ENCODE results near the gene GLMN.
A peak's percentile ranks its signal among the peaks of the same experiment; 100 is the strongest.
"Not testable (repeated sequence)": the region's sequence is repeated elsewhere in the genome, so short reads cannot be mapped to it uniquely, and the experiment has no call there.

GLMN gene

GRCh38 chr1:92301021-92301420 is 2.2 kb upstream of the GLMN start:
- TF ChIP-seq, protein P1, sequence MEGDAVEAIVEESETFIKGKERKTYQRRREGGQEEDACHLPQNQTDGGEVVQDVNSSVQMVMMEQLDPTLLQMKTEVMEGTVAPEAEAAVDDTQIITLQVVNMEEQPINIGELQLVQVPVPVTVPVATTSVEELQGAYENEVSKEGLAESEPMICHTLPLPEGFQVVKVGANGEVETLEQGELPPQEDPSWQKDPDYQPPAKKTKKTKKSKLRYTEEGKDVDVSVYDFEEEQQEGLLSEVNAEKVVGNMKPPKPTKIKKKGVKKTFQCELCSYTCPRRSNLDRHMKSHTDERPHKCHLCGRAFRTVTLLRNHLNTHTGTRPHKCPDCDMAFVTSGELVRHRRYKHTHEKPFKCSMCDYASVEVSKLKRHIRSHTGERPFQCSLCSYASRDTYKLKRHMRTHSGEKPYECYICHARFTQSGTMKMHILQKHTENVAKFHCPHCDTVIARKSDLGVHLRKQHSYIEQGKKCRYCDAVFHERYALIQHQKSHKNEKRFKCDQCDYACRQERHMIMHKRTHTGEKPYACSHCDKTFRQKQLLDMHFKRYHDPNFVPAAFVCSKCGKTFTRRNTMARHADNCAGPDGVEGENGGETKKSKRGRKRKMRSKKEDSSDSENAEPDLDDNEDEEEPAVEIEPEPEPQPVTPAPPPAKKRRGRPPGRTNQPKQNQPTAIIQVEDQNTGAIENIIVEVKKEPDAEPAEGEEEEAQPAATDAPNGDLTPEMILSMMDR (IDR thresholded peaks at IDR 0.05; ENCODE audit: extremely low read depth, insufficient read depth, missing control alignments), result no peak
- in situ Hi-C loops (cut with MboI; ENCODE audit: low pct_unique_long_range_greater_than_20kb, low sequenced_read_pairs, unreplicated experiment), result loop anchor here (10.0 kb wide), 1 partner anchor 324 kb away; no protein-coding TSS in a partner anchor
- no peak for DNase-seq (ENCODE audit: low spot score)

DNA sequence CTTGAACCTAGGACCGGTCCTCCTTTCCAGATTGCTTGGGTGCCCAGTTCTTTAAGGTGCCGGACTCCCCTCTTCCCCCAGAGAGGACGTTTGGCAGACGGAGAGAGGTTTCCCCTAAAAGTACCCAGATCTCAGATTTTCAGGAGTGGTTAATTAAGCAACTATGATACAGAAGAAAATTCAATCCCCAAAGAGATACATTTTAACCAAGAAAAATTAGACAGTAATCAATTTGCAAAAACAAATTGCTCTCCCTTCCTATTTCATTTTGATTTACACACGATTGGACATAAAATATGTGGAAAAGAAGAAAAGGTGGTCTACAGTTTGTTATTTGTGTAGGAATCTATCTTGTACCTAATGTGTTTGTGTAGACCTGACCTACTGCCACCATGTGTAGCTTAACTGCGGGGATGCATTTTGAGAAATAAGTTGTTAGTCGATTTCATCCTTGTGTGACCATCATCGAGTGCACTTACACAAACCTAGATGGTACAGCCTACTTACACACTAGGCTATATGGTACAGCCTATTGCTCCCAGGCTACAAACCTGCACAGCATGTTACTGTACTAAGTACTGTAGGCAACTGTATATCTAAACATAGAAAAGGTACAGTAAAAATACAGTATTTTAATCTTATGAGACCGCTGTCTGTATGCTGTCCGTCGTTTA is 827 bp upstream of the GLMN start:
- TF ChIP-seq, protein P1 (IDR thresholded peaks at IDR 0.05; ENCODE audit: extremely low read depth, insufficient read depth, missing control alignments), result no peak
- DNase-seq (ENCODE audit: low spot score), result no peak
- in situ Hi-C loops (cut with MboI; ENCODE audit: low pct_unique_long_range_greater_than_20kb, low sequenced_read_pairs, unreplicated experiment), result loop anchor here (10.0 kb wide), 1 partner anchor 325 kb away; no protein-coding TSS in a partner anchor

GRCh38 chr1:92298213-92298572 is 594 bp downstream of the GLMN start:
- DNase-seq (ENCODE audit: low spot score), result no peak
- in situ Hi-C loops (cut with MboI; ENCODE audit: low pct_unique_long_range_greater_than_20kb, low sequenced_read_pairs, unreplicated experiment), result no loop called here
- TF ChIP-seq, protein P1 (IDR thresholded peaks at IDR 0.05; ENCODE audit: extremely low read depth, insufficient read depth, missing control alignments), result no peak

- in situ Hi-C loops (cut with MboI; ENCODE audit: low pct_unique_long_range_greater_than_20kb, low sequenced_read_pairs, unreplicated experiment), result no loop called here
- no peak for DNase-seq (ENCODE audit: low spot score)
These were observed 7.3 kb downstream of the GLMN start for GRCh38 chr1:92291372-92291999.

DNA sequence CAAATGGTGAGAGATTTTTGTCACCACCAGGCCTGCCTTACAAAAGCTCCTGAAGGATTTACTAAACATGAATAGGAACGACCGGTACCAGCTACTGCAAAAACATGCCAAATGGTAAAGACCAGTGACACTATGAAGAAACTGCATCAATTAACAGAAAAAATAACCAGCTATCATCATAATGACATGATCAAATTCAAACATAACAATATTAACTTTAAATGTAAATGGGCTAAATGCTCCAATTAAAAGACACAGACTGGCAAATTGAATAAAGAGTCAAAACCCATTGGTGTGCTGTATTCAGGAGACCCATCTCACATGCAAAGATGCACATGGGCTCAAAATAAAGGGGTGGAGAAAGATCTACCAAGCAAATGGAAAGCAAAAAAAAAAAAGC is 17.4 kb downstream of the GLMN start:
- DNase-seq (ENCODE audit: low spot score); in situ Hi-C loops (cut with MboI; ENCODE audit: low pct_unique_long_range_greater_than_20kb, low sequenced_read_pairs, unreplicated experiment): not testable (repeated sequence)

More at GRCh38 chr1:92291372-92291999, 7.3 kb downstream of the GLMN start:
- TF ChIP-seq, protein P1 (IDR thresholded peaks at IDR 0.05; ENCODE audit: extremely low read depth, insufficient read depth, missing control alignments), result peak; percentile 54

GRCh38 chr1:92279781-92280180 is 19.0 kb downstream of the GLMN start:
- in situ Hi-C loops (cut with MboI; ENCODE audit: low pct_unique_long_range_greater_than_20kb, low sequenced_read_pairs, unreplicated experiment); DNase-seq (ENCODE audit: low spot score): not testable (repeated sequence)

- in situ Hi-C loops (cut with MboI; ENCODE audit: low pct_unique_long_range_greater_than_20kb, low sequenced_read_pairs, unreplicated experiment), result no loop called here
- TF ChIP-seq, protein P1 (IDR thresholded peaks at IDR 0.05; ENCODE audit: extremely low read depth, insufficient read depth, missing control alignments), result no peak
- DNase-seq (ENCODE audit: low spot score), result no peak
These were observed 21.6 kb downstream of the GLMN start for GRCh38 chr1:92277105-92277723.
